Gastroesophageal sphincter (tissue), 3 donors: ENCODE results near the gene LRRC66.

ENCODE experiments used
- EP300 ChIP-seq: sonication (generic); formaldehyde crosslinking; IDR thresholded peaks from one replicate; pipeline ENCODE4 v1.6.1; 2017; ENCODE audit warnings: antibody characterized with exemption, mild to moderate bottlenecking
- TF ChIP-seq, protein P1 (sequence below), 4 experiments: fragments of 200-600 bp in 2 of 4; fragments of 450-650 bp in 2 of 4; sonication (generic) in 1 of 4; IDR thresholded peaks; one replicate each; pipeline ENCODE4 v1.5.1; 2017 to 2019; ENCODE audit warnings: antibody characterized with exemption in 4 of 4, mild to moderate bottlenecking in 2 of 4, moderate library complexity in 2 of 4

DNA sequence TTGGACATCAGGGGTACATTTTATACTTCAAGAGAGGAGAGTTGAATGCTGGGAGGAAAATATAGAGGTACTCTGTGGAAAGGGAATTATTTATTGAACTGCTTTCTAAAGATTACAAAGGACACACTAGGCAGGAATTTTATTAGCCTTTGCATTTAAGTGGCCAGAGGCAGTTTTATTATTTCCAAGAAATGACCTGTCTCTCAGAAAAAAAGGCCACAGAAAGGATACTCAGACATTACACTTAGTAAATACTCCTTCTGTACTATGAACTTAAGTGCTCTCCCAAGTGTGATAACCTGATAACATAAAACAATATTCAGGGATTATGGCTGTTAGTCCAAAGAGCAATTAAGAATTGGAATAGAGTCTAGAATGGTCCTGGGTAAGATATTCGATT lies 7.5 kb downstream of the LRRC66 start:
- no peak for TF ChIP-seq EP300
- TF ChIP-seq, protein P1, sequence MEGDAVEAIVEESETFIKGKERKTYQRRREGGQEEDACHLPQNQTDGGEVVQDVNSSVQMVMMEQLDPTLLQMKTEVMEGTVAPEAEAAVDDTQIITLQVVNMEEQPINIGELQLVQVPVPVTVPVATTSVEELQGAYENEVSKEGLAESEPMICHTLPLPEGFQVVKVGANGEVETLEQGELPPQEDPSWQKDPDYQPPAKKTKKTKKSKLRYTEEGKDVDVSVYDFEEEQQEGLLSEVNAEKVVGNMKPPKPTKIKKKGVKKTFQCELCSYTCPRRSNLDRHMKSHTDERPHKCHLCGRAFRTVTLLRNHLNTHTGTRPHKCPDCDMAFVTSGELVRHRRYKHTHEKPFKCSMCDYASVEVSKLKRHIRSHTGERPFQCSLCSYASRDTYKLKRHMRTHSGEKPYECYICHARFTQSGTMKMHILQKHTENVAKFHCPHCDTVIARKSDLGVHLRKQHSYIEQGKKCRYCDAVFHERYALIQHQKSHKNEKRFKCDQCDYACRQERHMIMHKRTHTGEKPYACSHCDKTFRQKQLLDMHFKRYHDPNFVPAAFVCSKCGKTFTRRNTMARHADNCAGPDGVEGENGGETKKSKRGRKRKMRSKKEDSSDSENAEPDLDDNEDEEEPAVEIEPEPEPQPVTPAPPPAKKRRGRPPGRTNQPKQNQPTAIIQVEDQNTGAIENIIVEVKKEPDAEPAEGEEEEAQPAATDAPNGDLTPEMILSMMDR (IDR thresholded peaks at IDR 0.05) = no peak
